Gastrocnemius medialis (tissue), 4 donors: ENCODE measurements around the gene FOXP3. TPM values are rescaled to one million over a fixed set of nuclear protein-coding genes. Genes with fewer than 3 reads are reported as not detected.

Source experiments
- ATAC-seq, 2 donors: fragments of 150-250 bp; one replicate each; pipeline ENCODE4 v1.9.1; 2016
- DNase-seq, 2 donors: peaks; one replicate each; pipeline ENCODE4 v3.0.0-alpha.2; 2019
- H3K27ac ChIP-seq, 4 donors: fragments of 200-600 bp; sonication (generic); 1 replicate in 1 of 4; 2 replicates in 3 of 4; pipeline ENCODE4 v1.5.1; 2016 to 2018; ENCODE audit warnings: mild to moderate bottlenecking in 2 of 4, moderate library complexity in 1 of 4
- H3K27me3 ChIP-seq, 3 donors: fragments of 200-600 bp; sonication (generic) in 2 of 3; 1 replicate in 1 of 3; 2 replicates in 2 of 3; pipeline versions ENCODE4 v1.5.1 to v1.6.0; 2016 to 2019; ENCODE audit warnings: mild to moderate bottlenecking in 1 of 3, moderate library complexity in 1 of 3
- H3K36me3 ChIP-seq, 2 donors: fragments of 200-600 bp; sonication (generic) in 1 of 2; one replicate each; pipeline ENCODE4 v1.5.1; 2017 to 2018
- H3K4me1 ChIP-seq, 2 donors: fragments of 200-600 bp; sonication (generic) in 1 of 2; one replicate each; pipeline ENCODE4 v1.5.1; 2016 to 2017; ENCODE audit warnings: mild to moderate bottlenecking in 2 of 2
- H3K4me3 ChIP-seq, 4 donors: fragments of 200-600 bp; sonication (generic) in 3 of 4; 1 replicate in 1 of 4; 2 replicates in 3 of 4; pipeline ENCODE4 v1.5.1; 2016 to 2019; ENCODE audit warnings: mild to moderate bottlenecking in 2 of 4
- H3K9me3 ChIP-seq, 3 donors: fragments of 200-600 bp; sonication (generic) in 2 of 3; 1 replicate in 1 of 3; 2 replicates in 2 of 3; pipeline ENCODE4 v1.5.1; 2016 to 2019
- CTCF ChIP-seq, 5 experiments: fragments of 450-650 bp in 3 of 5; fragments of 200-600 bp in 2 of 5; sonication (generic) in 2 of 5; IDR thresholded peaks in 4 of 5; conservative IDR thresholded peaks in 1 of 5; 1 replicate in 4 of 5; 2 replicates in 1 of 5; pipeline ENCODE4 v1.5.1; 2016 to 2019; ENCODE audit warnings: antibody characterized with exemption in 5 of 5, mild to moderate bottlenecking in 3 of 5, moderate library complexity in 3 of 5
- POLR2A ChIP-seq, 2 donors: fragments of 450-650 bp; IDR thresholded peaks; one replicate each; pipeline ENCODE4 v1.6.1; 2017; ENCODE audit warnings: antibody characterized with exemption in 2 of 2, mild to moderate bottlenecking in 2 of 2, moderate library complexity in 2 of 2
- in situ Hi-C, 4 donors: fragments of 200-750 bp; cut with MboI; loops; one replicate each; pipeline versions ENCODE4 v1.15.0 to v1.8.0; 2017; ENCODE audit warnings: low sequenced_read_pairs in 4 of 4
- intact Hi-C: fragments of 100-400 bp; cut with DNase I; formaldehyde crosslinking; loops from one replicate; pipeline ENCODE4 v1.15.1; 2023; ENCODE audit warnings: low total_unique reads
- total RNA-seq, 4 donors: library from RNA; depleted of rRNA; stranded (reverse); fragments of >200 nt; gene quantifications; one replicate each; pipeline versions ENCODE4 v1.1.0 to v1.2.3, GENCODE V29; 2016

The FOXP3 gene
- total RNA-seq, 4 donors from 2014 or later: not detected

- TF ChIP-seq POLR2A (IDR thresholded peaks at IDR 0.05): no peak
- TF ChIP-seq CTCF (IDR thresholded peaks at IDR 0.05 in 4 of 5, conservative IDR thresholded peaks at IDR 0.05 in 1 of 5): no peak
- H3K4me3 ChIP-seq: no peak overlapping the region
- H3K9me3 ChIP-seq: no peaks in the 10 kb centered on the region
- H3K27me3 ChIP-seq: no peaks in the 10 kb centered on the region
- H3K36me3 ChIP-seq: no peaks in the 10 kb centered on the region
- in situ Hi-C loops: no loop called here
- ATAC-seq: no peak
- no peak for DNase-seq
- peaks cover 9 to 10% of the 10 kb centered on the region in 2 donors for H3K4me1 ChIP-seq
- H3K27ac ChIP-seq: peak overlapping the region in 2 of 4 donors; percentile 77 to 93
- intact Hi-C loops: loop anchor here (5.0 kb wide), 1 partner anchor 469 kb away; the partner anchor contains the start of gene HDAC6
Measured at GRCh38 chrX:49271341-49271740, 6.8 kb upstream of the FOXP3 start.

- ATAC-seq: no peak
- no peaks in the 10 kb centered on the region for H3K9me3 ChIP-seq
- in situ Hi-C loops: no loop called here
- TF ChIP-seq POLR2A (IDR thresholded peaks at IDR 0.05) (no peak), CTCF (IDR thresholded peaks at IDR 0.05 in 4 of 5, conservative IDR thresholded peaks at IDR 0.05 in 1 of 5) (no peak)
- no peaks in the 10 kb centered on the region for H3K27me3 ChIP-seq
- peak overlapping the region; percentile 77 to 93 (median 92) for H3K27ac ChIP-seq
- intact Hi-C loops: loop anchor here (5.0 kb wide), 1 partner anchor 468 kb away; the partner anchor contains the start of gene HDAC6
- no peaks in the 10 kb centered on the region for H3K36me3 ChIP-seq
- no peak for DNase-seq
- peaks cover 9 to 10% of the 10 kb centered on the region in 2 donors for H3K4me1 ChIP-seq
- H3K4me3 ChIP-seq: peak overlapping the region; percentile 64 to 74 (median 68)
Measured at GRCh38 chrX:49270249-49270921, 5.9 kb upstream of the FOXP3 start.

GRCh38 chrX:49269767-49270248 lies 5.3 kb upstream of the FOXP3 start, which contains the start of gene PPP1R3F:
PPP1R3F (plus strand) TSS chrX:49269793; CDS start chrX:49269870, 77 bp downstream.
- Histone ChIP-seq H3K36me3 (no peaks in the 10 kb centered on the region), H3K4me3 (peak within 1 kb of the TSS; percentile 64 to 74 (median 68)), H3K4me1 (peaks cover 9 to 10% of the 10 kb centered on the region in 2 donors), H3K9me3 (no peaks in the 10 kb centered on the region), H3K27ac (peak within 1 kb of the TSS; percentile 77 to 93 (median 92)), H3K27me3 (no peaks in the 10 kb centered on the region)
- in situ Hi-C loops (no loop called here), intact Hi-C loops (loop anchor here (2.0 to 10.0 kb wide), 5 partner anchors 35 to 673 kb away; partner anchors contain the start of genes CCDC22, HDAC6, SYP and USP27X)
- ATAC-seq (peak; percentile 34 to 40), DNase-seq (no peak)
- peak in 1 of 5 experiments; percentile 10 for TF ChIP-seq CTCF (IDR thresholded peaks at IDR 0.05 in 4 of 5, conservative IDR thresholded peaks at IDR 0.05 in 1 of 5)
- TF ChIP-seq POLR2A (IDR thresholded peaks at IDR 0.05): peak; percentile 78 to 81

GRCh38 chrX:49269010-49269766 lies 4.7 kb upstream of the FOXP3 start:
- DNase-seq (peak; percentile 96 to 98), ATAC-seq (peak; percentile 89 to 95)
- Histone ChIP-seq H3K4me3 (peak overlapping the region; percentile 57 to 69 (median 60)), H3K27me3 (no peaks in the 10 kb centered on the region), H3K27ac (peak overlapping the region; percentile 77 to 93 (median 92)), H3K4me1 (peaks cover 9 to 10% of the 10 kb centered on the region in 2 donors), H3K36me3 (no peaks in the 10 kb centered on the region), H3K9me3 (no peaks in the 10 kb centered on the region)
- in situ Hi-C loops (no loop called here), intact Hi-C loops (loop anchor here (2.0 to 10.0 kb wide), 4 partner anchors 34 to 672 kb away; partner anchors contain the start of genes CCDC22, SYP, USP27X and WDR13)
- TF ChIP-seq POLR2A (IDR thresholded peaks at IDR 0.05): peak in 1 of 2 donors; percentile 35
- no peak for TF ChIP-seq CTCF (IDR thresholded peaks at IDR 0.05 in 4 of 5, conservative IDR thresholded peaks at IDR 0.05 in 1 of 5)
